ENCODE data around the gene OVCA2. TPM values are rescaled to one million over a fixed set of nuclear protein-coding genes. Genes with fewer than 3 reads are reported as not detected.

OVCA2 gene
- total RNA-seq, 1 experiment from 2014 or later = 27.3 TPM

GRCh38 chr17:2058586-2059546 is 17.0 kb downstream of the OVCA2 start:
- Histone ChIP-seq H3K79me2 (ENCODE audit: insufficient read depth, low read length) (no peaks in the 10 kb centered on the region), H4K20me1 (ENCODE audit: insufficient read depth) (no peaks in the 10 kb centered on the region), H3K27me3 (ENCODE audit: insufficient read depth, low read length) (no peaks in the 10 kb centered on the region), H3K9me2 (ENCODE audit: insufficient read depth) (no peaks in the 10 kb centered on the region), H3K4me3 (replicated peaks in 1 of 2; ENCODE audit: low read depth in 1 of 2, low read length in 2 of 2) (peak overlapping the region in 1 of 2 experiments; percentile 40; a peak in 2 of 4 replicates), H3K27ac (ENCODE audit: low read depth, low read length) (no peak overlapping the region), H2AFZ (ENCODE audit: low read depth, low read length, poor library complexity, severe bottlenecking) (no peak overlapping the region), H3K9me3 (ENCODE audit: control insufficient read depth in 1 of 2, insufficient read depth in 1 of 2, low read depth in 1 of 2, low read length in 2 of 2) (no peaks in the 10 kb centered on the region), H3K9ac (ENCODE audit: low read length) (peak overlapping the region; percentile 38; the same call in 1 of the 2 replicates), H3K4me1 (ENCODE audit: control insufficient read depth in 1 of 2, insufficient read depth in 2 of 2, low read length in 2 of 2) (peaks cover 0 to 23% of the 10 kb centered on the region in 2 experiments; a peak in 3 of 4 replicates), H3K36me3 (ENCODE audit: control insufficient read depth in 1 of 2, insufficient read depth in 2 of 2, low read length in 2 of 2) (no peaks in the 10 kb centered on the region), H3K4me2 (ENCODE audit: low read length) (peak overlapping the region; percentile 69)
- DNase-seq (ENCODE audit: low read depth, low spot score) = no peak
- ChIA-PET RAD21 (ENCODE audit: low non-redundant PET in 1 of 2, low total read pairs in 2 of 2, uncharacterized antibody in 2 of 2, unreplicated experiment in 2 of 2) (interaction anchor here (1.1 to 2.1 kb wide), 3 partner anchors 150 to 186 kb away, joined by 5 to 21 read pairs (median 20); no protein-coding TSS in a partner anchor), CTCF (interaction anchor here (0.7 to 8.0 kb wide), 18 partner anchors 9 to 357 kb away, joined by 3 to 200 read pairs (median 4); partner anchors contain the start of genes SMG6, SRR and TSR1), POLR2A (no interaction called here)
- intact Hi-C loops (cut with micrococcal nuclease) = loop anchor here (1.0 kb wide), 1 partner anchor 185 kb away; no protein-coding TSS in a partner anchor
- no peak for TF ChIP-seq EZH2 (IDR thresholded peaks at IDR 0.05)
- peak; percentile 83 for TF ChIP-seq RAD21 (IDR thresholded peaks at IDR 0.05; ENCODE audit: low read depth)
- no peak for TF ChIP-seq POLR2A (IDR thresholded peaks at IDR 0.05; ENCODE audit: borderline replicate concordance, extremely low read depth, insufficient read depth, insufficient read length)
- TF ChIP-seq ZFX (IDR thresholded peaks at IDR 0.05) = peak; percentile 57; the same call in 1 of the 2 replicates
- TF ChIP-seq YY1 (IDR thresholded peaks at IDR 0.05; ENCODE audit: extremely low read depth, insufficient replicate concordance, low read depth, low read length) = peak; percentile 27
- TF ChIP-seq CBX3 (IDR thresholded peaks at IDR 0.05; ENCODE audit: low read depth) = no peak
- TF ChIP-seq SP1 (IDR thresholded peaks at IDR 0.05; ENCODE audit: low read depth) = no peak
- TF ChIP-seq, protein P1, sequence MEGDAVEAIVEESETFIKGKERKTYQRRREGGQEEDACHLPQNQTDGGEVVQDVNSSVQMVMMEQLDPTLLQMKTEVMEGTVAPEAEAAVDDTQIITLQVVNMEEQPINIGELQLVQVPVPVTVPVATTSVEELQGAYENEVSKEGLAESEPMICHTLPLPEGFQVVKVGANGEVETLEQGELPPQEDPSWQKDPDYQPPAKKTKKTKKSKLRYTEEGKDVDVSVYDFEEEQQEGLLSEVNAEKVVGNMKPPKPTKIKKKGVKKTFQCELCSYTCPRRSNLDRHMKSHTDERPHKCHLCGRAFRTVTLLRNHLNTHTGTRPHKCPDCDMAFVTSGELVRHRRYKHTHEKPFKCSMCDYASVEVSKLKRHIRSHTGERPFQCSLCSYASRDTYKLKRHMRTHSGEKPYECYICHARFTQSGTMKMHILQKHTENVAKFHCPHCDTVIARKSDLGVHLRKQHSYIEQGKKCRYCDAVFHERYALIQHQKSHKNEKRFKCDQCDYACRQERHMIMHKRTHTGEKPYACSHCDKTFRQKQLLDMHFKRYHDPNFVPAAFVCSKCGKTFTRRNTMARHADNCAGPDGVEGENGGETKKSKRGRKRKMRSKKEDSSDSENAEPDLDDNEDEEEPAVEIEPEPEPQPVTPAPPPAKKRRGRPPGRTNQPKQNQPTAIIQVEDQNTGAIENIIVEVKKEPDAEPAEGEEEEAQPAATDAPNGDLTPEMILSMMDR (IDR thresholded peaks at IDR 0.05 in 2 of 3, conservative IDR thresholded peaks at IDR 0.05 in 1 of 3; ENCODE audit: borderline replicate concordance in 1 of 3, insufficient read depth in 1 of 3, low read depth in 2 of 3, low read length in 2 of 3) = peak; percentile 59 to 84 (median 67)
- peak; percentile 82 for ATAC-seq
- no TSS peak for BruUV-seq (replicated peaks)

All from HCT116 (cell line).